Endodermal cell (in vitro differentiated cells): Measurements from ENCODE around the gene REPS2. TPM values are rescaled to one million over a fixed set of nuclear protein-coding genes. Genes with fewer than 3 reads are reported as not detected.

Source experiments
- DNase-seq: peaks from one replicate; pipeline ENCODE4 v3.0.0-alpha.2; 2017
- H3K27ac ChIP-seq: 2 replicates; pipeline ENCODE4 v1.5.1; 2013; ENCODE audit warnings: mild to moderate bottlenecking, low read depth, low read length, moderate library complexity
- H3K27me3 ChIP-seq: 2 replicates; pipeline ENCODE4 v1.6.1; 2013; ENCODE audit warnings: mild to moderate bottlenecking, low read length, moderate library complexity; ENCODE audit not compliant: insufficient read depth, control insufficient read depth, poor library complexity, severe bottlenecking
- H3K36me3 ChIP-seq: 2 replicates; pipeline ENCODE4 v1.7.0; 2013; ENCODE audit warnings: mild to moderate bottlenecking, low read length, moderate library complexity; ENCODE audit not compliant: control insufficient read depth, insufficient read depth
- H3K4me1 ChIP-seq: one replicate; pipeline ENCODE4 v1.7.0; 2013; ENCODE audit warnings: low read length; ENCODE audit not compliant: control insufficient read depth, insufficient read depth
- H3K4me3 ChIP-seq: 2 replicates; pipeline ENCODE4 v1.5.1; 2013; ENCODE audit warnings: mild to moderate bottlenecking, low read length, moderate library complexity
- H3K9ac ChIP-seq: 2 replicates; pipeline ENCODE4 v1.6.1; 2013; ENCODE audit warnings: mild to moderate bottlenecking, low read length, moderate library complexity; ENCODE audit not compliant: poor library complexity, severe bottlenecking; ENCODE audit errors: extremely low read depth
- H3K9me3 ChIP-seq: 2 replicates; pipeline ENCODE4 v1.6.1; 2013; ENCODE audit warnings: mild to moderate bottlenecking, low read length, moderate library complexity; ENCODE audit not compliant: control insufficient read depth
- H3K27ac Mint-ChIP-seq: 2 replicates; pipeline ENCODE4 v1.8.0; 2020; ENCODE audit warnings: mixed read lengths
- H3K27me3 Mint-ChIP-seq: 2 replicates; pipeline ENCODE4 v1.8.0; 2021; ENCODE audit warnings: mild to moderate bottlenecking, mixed read lengths; ENCODE audit not compliant: insufficient read depth
- H3K36me3 Mint-ChIP-seq: 2 replicates; pipeline ENCODE4 v1.8.0; 2020; ENCODE audit warnings: low read depth, mixed read lengths
- H3K4me1 Mint-ChIP-seq: 2 replicates; pipeline ENCODE4 v1.8.0; 2020; ENCODE audit warnings: mixed read lengths
- H3K4me3 Mint-ChIP-seq: 2 replicates; pipeline ENCODE4 v1.8.0; 2020; ENCODE audit warnings: mild to moderate bottlenecking, moderate library complexity, mixed read lengths
- H3K9me3 Mint-ChIP-seq: 2 replicates; pipeline ENCODE4 v1.8.0; 2020; ENCODE audit warnings: mild to moderate bottlenecking, mixed read lengths
- WGBS, 2 experiments: methylation state at CpG; one replicate each; pipeline versions ENCODE4 v1.1.5 to v1.1.7; 2013; ENCODE audit warnings: missing lambda C conversion rate in 2 of 2, mixed read lengths in 1 of 2; ENCODE audit not compliant: insufficient coverage in 1 of 2, insufficient read length in 1 of 2; 5-methylcytosine and 5-hydroxymethylcytosine counted together
- total RNA-seq, 2 donors: library from RNA; stranded (reverse); fragmentation: NEBNext Ultra II Directional in 1 of 2; extraction: Animal tissue kit (Norgen Biotek cat#: 25700) in 1 of 2; gene quantifications; 2 replicates in 1 of 2; 3 replicates in 1 of 2; pipeline ENCODE4 v1.2.1, GENCODE V29; 2021
- TF ChIP-seq, protein P1 (sequence below): fragments of 200-600 bp; sonication (generic); conservative IDR thresholded peaks from 2 replicates; pipeline ENCODE4 v1.5.0; 2021; ENCODE audit warnings: antibody characterized with exemption, mild to moderate bottlenecking

REPS2 gene
- total RNA-seq, 2 donors from 2014 or later: 4.3 to 16.6 TPM

DNA sequence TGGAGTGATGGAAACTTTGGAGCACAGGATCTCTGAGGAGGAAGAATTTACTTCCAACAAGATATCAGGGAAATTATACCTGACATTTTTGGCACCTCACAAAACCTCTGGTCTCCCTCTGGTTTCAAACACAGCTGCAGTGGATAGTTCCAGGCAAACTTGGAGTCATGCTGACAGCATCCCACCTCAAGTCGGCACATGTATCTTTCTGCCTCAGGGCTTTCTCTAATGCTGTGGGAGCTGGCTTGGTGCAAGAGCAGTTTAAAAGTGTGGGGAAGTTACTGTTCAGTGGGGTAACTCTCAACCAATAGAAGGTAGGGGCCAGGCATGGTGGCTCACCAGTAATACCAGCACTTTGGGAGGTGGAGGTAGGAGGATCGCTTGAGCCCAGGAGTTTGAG, 221.5 kb downstream of the REPS2 start:
- Mint-ChIP-seq H3K4me1 (no peaks in the 10 kb centered on the region), H3K4me3 (no peak overlapping the region), H3K36me3 (no peaks in the 10 kb centered on the region), H3K27me3 (no peaks in the 10 kb centered on the region), H3K27ac (no peak overlapping the region), H3K9me3 (peaks cover 26% of the 10 kb centered on the region)
- TF ChIP-seq, protein P1, sequence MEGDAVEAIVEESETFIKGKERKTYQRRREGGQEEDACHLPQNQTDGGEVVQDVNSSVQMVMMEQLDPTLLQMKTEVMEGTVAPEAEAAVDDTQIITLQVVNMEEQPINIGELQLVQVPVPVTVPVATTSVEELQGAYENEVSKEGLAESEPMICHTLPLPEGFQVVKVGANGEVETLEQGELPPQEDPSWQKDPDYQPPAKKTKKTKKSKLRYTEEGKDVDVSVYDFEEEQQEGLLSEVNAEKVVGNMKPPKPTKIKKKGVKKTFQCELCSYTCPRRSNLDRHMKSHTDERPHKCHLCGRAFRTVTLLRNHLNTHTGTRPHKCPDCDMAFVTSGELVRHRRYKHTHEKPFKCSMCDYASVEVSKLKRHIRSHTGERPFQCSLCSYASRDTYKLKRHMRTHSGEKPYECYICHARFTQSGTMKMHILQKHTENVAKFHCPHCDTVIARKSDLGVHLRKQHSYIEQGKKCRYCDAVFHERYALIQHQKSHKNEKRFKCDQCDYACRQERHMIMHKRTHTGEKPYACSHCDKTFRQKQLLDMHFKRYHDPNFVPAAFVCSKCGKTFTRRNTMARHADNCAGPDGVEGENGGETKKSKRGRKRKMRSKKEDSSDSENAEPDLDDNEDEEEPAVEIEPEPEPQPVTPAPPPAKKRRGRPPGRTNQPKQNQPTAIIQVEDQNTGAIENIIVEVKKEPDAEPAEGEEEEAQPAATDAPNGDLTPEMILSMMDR: no peak
- DNase-seq: no peak
- Histone ChIP-seq H3K36me3 (no peaks in the 10 kb centered on the region), H3K9ac (no peak overlapping the region), H3K4me3 (no peak overlapping the region), H3K9me3 (peaks cover 13% of the 10 kb centered on the region), H3K27ac (no peak overlapping the region), H3K27me3 (no peaks in the 10 kb centered on the region), H3K4me1 (no peaks in the 10 kb centered on the region)
- 97 to 100% methylated on average over 2 of the region's 2 CpGs for WGBS, 2 experiments

- H3K9ac ChIP-seq: no peak overlapping the region
- H3K4me1 ChIP-seq: no peaks in the 10 kb centered on the region
- Mint-ChIP-seq H3K27me3 (no peaks in the 10 kb centered on the region), H3K4me1 (no peaks in the 10 kb centered on the region), H3K36me3 (no peaks in the 10 kb centered on the region), H3K27ac (no peak overlapping the region), H3K4me3 (no peak overlapping the region), H3K9me3 (peaks cover 2% of the 10 kb centered on the region)
- H3K9me3 ChIP-seq: no peaks in the 10 kb centered on the region
- no peak overlapping the region for H3K27ac ChIP-seq
- DNase-seq: no peak
- no peaks in the 10 kb centered on the region for H3K36me3 ChIP-seq
- H3K27me3 ChIP-seq: no peaks in the 10 kb centered on the region
- no peak overlapping the region for H3K4me3 ChIP-seq
- TF ChIP-seq, protein P1: no peak
- 100% methylated on average over 2 of the region's 2 CpGs; no CpG with 5 or more reads in 1 of the 2 experiments for WGBS, 2 experiments
These were observed 224.5 kb downstream of the REPS2 start for GRCh38 chrX:17170973-17171372.

DNA sequence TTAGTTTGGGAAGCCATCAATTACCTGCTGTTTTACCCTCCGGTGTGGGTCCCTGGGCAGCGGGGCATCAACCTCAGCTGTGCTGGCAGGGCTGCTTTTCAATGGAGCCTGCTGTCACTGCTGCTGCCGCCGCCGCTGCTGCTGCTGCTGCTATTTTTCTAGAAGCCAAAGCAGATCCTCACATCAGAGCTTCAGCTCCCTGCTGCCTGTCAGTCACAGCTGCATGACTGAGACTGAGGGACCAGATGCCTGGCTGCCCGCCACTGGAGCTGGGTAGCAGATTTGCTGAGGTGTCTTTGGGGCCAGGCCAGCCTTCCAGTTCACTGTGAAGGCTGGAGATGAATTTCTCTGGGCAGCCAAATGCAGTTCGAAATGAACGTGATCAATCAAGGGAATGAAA, 228.2 kb downstream of the REPS2 start:
- TF ChIP-seq, protein P1: no peak
- Mint-ChIP-seq H3K4me3 (no peak overlapping the region), H3K36me3 (no peaks in the 10 kb centered on the region), H3K27ac (no peak overlapping the region), H3K27me3 (no peaks in the 10 kb centered on the region), H3K4me1 (no peaks in the 10 kb centered on the region), H3K9me3 (peaks cover 2% of the 10 kb centered on the region)
- no peaks in the 10 kb centered on the region for H3K27me3 ChIP-seq
- H3K9me3 ChIP-seq: no peaks in the 10 kb centered on the region
- H3K4me3 ChIP-seq: no peak overlapping the region
- no peak overlapping the region for H3K27ac ChIP-seq
- 91 to 100% methylated on average over 2 to 8 of the region's 8 CpGs for WGBS, 2 experiments
- no peak for DNase-seq
- no peaks in the 10 kb centered on the region for H3K36me3 ChIP-seq
- H3K9ac ChIP-seq: no peak overlapping the region
- H3K4me1 ChIP-seq: no peaks in the 10 kb centered on the region
